ENCODE results near the gene SLC6A2. TPM values are rescaled to one million over a fixed set of nuclear protein-coding genes. Genes with fewer than 3 reads are reported as not detected.
"Not testable (repeated sequence)": the region's sequence is repeated elsewhere in the genome, so short reads cannot be mapped to it uniquely, and the experiment has no call there.

The SLC6A2 gene
- total RNA-seq, 1 donor from 2014 or later: 0.26 TPM

- Histone ChIP-seq H3K36me3 (ENCODE audit: control insufficient read depth, insufficient read depth, low read length) (no peaks in the 10 kb centered on the region), H3K27me3 (ENCODE audit: control insufficient read depth, insufficient read depth, low read length) (no peaks in the 10 kb centered on the region), H3K4me3 (ENCODE audit: low read depth, low read length) (no peak overlapping the region)
- DNase-seq (ENCODE audit: low read depth) (no peak), FAIRE-seq (no peak)
- TF ChIP-seq CTCF (IDR thresholded peaks at IDR 0.05; ENCODE audit: insufficient read depth, low read length, severe bottlenecking): no peak
Observed at GRCh38 chr16:55737318-55737717, 81.5 kb downstream of the SLC6A2 start.

GRCh38 chr16:55737966-55738365 lies 82.2 kb downstream of the SLC6A2 start:
- TF ChIP-seq CTCF (IDR thresholded peaks at IDR 0.05; ENCODE audit: insufficient read depth, low read length, severe bottlenecking): no peak
- DNase-seq (ENCODE audit: low read depth): no peak

GRCh38 chr16:55746081-55746480 lies 90.3 kb downstream of the SLC6A2 start:
- no peak for DNase-seq (ENCODE audit: low read depth)
- FAIRE-seq: no peak

More at GRCh38 chr16:55737966-55738365, 82.2 kb downstream of the SLC6A2 start:
- no peaks in the 10 kb centered on the region for H3K27me3 ChIP-seq (ENCODE audit: control insufficient read depth, insufficient read depth, low read length)
- no peak for FAIRE-seq
- no peaks in the 10 kb centered on the region for H3K36me3 ChIP-seq (ENCODE audit: control insufficient read depth, insufficient read depth, low read length)
- no peak overlapping the region for H3K4me3 ChIP-seq (ENCODE audit: low read depth, low read length)

GRCh38 chr16:55747785-55748184 lies 92.0 kb downstream of the SLC6A2 start:
- TF ChIP-seq CTCF (IDR thresholded peaks at IDR 0.05; ENCODE audit: insufficient read depth, low read length, severe bottlenecking): no peak
- no peaks in the 10 kb centered on the region for H3K27me3 ChIP-seq (ENCODE audit: control insufficient read depth, insufficient read depth, low read length)
- DNase-seq (ENCODE audit: low read depth) (no peak), FAIRE-seq (no peak)
- no peaks in the 10 kb centered on the region for H3K36me3 ChIP-seq (ENCODE audit: control insufficient read depth, insufficient read depth, low read length)
- no peak overlapping the region for H3K4me3 ChIP-seq (ENCODE audit: low read depth, low read length)

More at GRCh38 chr16:55746081-55746480, 90.3 kb downstream of the SLC6A2 start:
- Histone ChIP-seq H3K27me3 (ENCODE audit: control insufficient read depth, insufficient read depth, low read length) (no peaks in the 10 kb centered on the region), H3K36me3 (ENCODE audit: control insufficient read depth, insufficient read depth, low read length) (no peaks in the 10 kb centered on the region), H3K4me3 (ENCODE audit: low read depth, low read length) (no peak overlapping the region)
- no peak for TF ChIP-seq CTCF (IDR thresholded peaks at IDR 0.05; ENCODE audit: insufficient read depth, low read length, severe bottlenecking)

GRCh38 chr16:55752465-55753144 lies 96.8 kb downstream of the SLC6A2 start:
- peak; percentile 21 for DNase-seq (ENCODE audit: low read depth)
- not testable (repeated sequence) for H3K27me3 ChIP-seq (ENCODE audit: control insufficient read depth, insufficient read depth, low read length); H3K36me3 ChIP-seq (ENCODE audit: control insufficient read depth, insufficient read depth, low read length); H3K4me3 ChIP-seq (ENCODE audit: low read depth, low read length)
- peak; percentile 28 for FAIRE-seq

GRCh38 chr16:55753145-55753631 lies 97.4 kb downstream of the SLC6A2 start:
- H3K36me3 ChIP-seq (ENCODE audit: control insufficient read depth, insufficient read depth, low read length); H3K4me3 ChIP-seq (ENCODE audit: low read depth, low read length); H3K27me3 ChIP-seq (ENCODE audit: control insufficient read depth, insufficient read depth, low read length); FAIRE-seq: not testable (repeated sequence)
- DNase-seq (ENCODE audit: low read depth): peak; percentile 7

Other genes starting within 250 kb of the SLC6A2 start
- 5.8 and 12.4 TPM in 2 replicates for gene MMP2, start 176.8 kb upstream of the SLC6A2 start, total RNA-seq
- gene LPCAT2, start 146.9 kb upstream of the SLC6A2 start, total RNA-seq: 11.8 TPM in 2 replicates
- 29.2 and 103 TPM in 2 replicates for gene CAPNS2, start 89.3 kb upstream of the SLC6A2 start, total RNA-seq
- gene CES1, start 177.1 kb downstream of the SLC6A2 start, total RNA-seq: 0.26 TPM in 2 replicates
- not detected in 2 replicates for gene CES5A, start 219.4 kb downstream of the SLC6A2 start, total RNA-seq